Raji (cell line): Measurements from ENCODE around the gene TBX21.

Experiments
- POLR2A ChIP-seq: IDR thresholded peaks from 2 replicates; pipeline ENCODE4 v1.6.1; 2011; ENCODE audit warnings: low read depth, low read length, control low read depth; ENCODE audit not compliant: insufficient read depth

TBX21 gene

DNA sequence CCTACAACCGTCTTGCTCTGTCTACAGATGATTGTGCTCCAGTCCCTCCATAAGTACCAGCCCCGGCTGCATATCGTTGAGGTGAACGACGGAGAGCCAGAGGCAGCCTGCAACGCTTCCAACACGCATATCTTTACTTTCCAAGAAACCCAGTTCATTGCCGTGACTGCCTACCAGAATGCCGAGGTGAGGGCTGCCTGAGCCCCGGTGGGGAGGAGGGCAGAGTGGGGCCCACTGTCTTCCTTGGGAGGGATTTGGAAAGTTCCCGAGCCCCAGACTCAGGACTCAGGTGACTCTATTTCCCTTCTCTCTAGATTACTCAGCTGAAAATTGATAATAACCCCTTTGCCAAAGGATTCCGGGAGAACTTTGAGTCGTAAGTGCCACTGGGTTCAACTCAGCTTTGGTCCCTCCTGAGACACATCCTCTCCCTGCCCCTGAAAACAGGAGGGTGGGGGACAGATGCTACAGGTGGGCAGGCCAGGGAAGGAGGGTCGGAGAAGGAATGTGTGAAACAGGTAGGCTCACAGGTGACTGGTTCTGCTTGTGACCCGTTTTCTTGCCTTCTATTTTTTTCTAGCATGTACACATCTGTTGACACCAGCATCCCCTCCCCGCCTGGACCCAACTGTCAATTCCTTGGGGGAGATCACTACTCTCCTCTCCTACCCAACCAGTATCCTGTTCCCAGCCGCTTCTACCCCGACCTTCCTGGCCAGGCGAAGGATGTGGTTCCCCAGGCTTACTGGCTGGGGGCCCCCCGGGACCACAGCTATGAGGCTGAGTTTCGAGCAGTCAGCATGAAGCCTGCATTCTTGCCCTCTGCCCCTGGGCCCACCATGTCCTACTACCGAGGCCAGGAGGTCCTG, 11.4 kb downstream of the TBX21 start:
- TF ChIP-seq POLR2A: no peak

DNA sequence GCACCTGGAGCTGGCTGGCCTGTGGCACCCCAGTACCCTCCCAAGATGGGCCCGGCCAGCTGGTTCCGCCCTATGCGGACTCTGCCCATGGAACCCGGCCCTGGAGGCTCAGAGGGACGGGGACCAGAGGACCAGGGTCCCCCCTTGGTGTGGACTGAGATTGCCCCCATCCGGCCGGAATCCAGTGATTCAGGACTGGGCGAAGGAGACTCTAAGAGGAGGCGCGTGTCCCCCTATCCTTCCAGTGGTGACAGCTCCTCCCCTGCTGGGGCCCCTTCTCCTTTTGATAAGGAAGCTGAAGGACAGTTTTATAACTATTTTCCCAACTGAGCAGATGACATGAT, 12.0 kb downstream of the TBX21 start:
- TF ChIP-seq POLR2A: no peak

DNA sequence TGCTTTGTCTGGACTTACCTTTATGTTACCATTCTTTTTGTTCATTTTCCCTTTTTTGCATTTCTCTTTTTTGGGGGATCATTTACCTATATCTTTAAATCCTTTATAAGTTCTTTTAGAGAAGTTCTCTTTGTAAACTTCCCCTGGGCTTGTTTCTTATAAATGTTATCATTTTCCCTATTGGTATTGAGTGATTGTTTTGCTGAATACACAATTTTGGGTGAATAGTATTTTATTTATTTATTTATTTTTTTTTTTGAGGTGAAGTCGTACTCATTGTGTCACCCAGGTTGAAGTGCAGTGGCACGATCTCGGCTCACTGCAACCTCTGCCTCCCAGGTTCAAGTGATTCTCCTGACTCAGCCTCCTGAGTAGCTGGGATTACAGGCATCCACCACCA, 18.4 kb downstream of the TBX21 start:
- no peak for TF ChIP-seq POLR2A

DNA sequence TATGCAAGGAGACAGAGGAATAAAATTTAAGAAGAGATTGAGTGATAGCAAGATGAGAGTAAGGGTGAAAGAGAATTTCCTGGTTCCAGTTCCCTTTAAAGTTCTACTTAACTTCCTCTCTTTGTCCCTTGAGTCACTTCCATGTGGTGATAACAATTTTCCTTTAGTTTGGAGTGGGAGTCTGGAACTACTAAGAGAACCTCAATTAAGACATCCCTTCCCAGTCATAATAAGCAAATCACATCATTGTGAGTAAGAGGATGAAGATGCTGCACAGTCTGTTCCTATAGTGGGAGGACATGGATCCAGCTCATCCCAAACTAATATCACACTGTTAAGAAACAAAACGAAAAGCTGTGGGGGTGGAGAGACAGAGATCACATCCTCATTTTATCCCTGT, 24.4 kb downstream of the TBX21 start:
- no peak for TF ChIP-seq POLR2A

DNA sequence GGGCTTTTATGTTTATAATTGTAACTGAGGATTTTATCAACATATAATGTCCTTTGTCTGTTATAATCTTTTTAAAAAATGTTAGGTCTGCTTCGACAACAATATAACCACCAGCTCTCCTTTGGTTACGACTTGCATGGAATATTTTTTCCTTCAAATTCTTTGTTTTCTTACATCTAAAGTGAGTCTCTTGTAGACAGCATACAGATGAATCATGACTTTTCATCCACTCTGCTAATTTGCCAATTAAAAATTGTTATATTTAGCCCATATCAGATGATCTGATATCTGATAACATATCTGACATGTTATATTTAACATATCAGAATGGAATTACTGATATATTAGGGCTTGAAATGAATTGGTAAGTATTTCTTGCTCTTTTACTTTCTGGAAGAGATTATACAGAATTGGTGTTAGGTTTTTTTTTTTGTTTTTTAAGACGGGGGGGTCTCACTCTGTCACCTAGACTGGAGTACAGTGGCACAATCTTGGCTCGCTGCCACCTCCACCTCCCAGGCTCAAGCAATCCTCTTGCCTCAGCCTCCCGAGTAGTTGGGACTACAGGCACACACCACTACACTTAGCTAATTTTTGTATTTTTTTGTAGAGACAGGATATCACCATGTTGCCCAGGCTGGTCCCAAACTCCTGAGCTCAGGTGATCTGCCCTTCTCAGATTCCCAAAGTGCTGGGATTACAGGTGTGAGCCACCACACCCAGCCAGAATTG, 27.5 kb downstream of the TBX21 start:
- no peak for TF ChIP-seq POLR2A

DNA sequence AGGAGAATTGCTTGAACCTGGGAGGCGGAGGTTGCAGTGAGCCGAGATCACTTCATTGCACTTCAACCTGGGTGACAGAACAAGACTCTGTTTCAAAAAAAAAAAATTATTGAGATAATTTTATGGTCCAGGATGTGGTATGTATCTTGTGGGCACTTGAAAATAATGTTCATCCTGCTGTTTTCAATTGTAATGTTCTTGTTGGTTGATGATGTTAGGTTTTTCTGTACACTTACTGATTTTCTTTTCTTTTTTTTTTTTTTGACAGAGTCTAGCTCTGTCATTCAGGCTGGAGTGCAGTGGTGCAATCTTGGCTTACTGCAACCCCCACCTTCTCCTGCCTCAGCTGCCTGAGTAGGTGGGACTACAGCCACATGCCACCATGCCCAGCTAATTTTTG, 29.7 kb downstream of the TBX21 start:
- TF ChIP-seq POLR2A: no peak

DNA sequence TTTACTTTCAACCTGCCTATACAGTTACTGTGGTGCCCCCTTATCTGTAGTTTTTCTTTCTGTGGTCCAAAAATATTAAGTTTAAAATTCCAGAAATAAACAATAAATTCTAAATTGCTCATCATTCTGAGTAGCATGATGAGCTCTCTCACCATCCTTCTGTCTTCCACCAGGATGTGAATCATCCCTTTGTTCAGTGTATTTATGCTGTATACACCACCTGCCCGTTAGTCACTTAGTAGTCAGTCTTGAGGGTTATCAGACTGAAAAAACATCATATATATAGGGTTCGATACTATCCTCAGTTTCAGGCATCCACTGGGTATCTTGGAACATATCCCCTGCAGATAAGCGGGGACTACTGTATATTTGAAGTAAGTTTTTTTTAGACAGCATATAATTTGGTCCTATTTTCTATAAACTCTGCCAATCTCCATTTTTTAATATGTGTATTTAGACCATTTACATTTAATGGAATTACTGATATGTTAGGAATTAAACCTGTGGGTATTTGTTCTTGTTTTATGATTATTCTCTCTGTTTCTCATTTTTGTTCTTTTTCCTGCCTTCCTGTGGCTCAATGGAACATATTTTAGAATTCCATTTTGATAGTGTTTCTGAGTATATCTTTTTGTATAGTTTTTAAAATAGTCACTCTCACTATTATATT, 31.0 kb downstream of the TBX21 start:
- TF ChIP-seq POLR2A: no peak

DNA sequence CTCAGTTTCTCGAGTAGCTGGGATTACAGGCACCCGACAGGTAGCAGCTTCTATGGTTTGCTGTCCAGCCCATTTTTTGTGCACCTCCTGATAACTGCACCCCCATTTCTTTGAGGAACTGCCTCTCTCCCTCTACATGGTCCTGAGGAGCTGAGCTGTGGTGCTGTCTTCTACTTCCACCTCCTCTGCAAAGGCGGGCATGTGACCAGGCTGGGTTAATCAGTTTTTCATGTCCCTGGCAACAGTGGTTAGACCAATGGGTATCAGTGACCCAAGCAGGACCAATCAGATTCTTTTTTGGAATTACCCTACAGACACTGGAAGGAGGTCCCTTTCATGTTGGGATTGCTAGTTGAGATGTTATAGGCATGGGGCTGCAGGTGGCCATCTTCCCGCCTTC, 41.3 kb downstream of the TBX21 start:
- TF ChIP-seq POLR2A: no peak

DNA sequence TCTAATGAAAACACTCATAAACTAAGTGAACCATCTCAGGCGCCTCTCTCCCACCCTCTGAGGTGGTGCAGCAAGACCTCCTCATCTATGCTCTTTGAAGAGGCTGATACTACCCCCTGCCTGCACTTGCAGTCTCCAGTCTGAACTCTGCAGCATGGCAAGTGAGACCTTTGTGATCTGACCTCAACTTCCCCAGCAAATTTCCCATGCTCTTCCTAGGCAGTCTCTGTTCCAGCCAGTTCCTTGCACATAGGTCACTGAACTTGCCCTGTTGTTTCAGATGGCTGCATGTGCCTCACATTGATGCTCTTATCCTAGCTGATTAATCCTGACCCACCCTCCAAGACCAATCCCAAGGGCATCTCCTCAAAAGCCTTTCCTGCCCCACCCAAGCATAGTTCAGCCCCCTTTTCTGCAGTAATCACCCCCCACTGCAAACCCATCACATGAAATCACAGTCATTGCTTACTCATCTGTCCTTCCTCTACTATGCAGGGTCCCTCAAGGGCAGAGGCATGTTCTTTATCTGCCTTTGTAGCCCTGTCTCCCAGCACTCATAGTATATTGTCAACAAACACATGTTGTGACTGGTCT, 42.0 kb downstream of the TBX21 start:
- TF ChIP-seq POLR2A: no peak

DNA sequence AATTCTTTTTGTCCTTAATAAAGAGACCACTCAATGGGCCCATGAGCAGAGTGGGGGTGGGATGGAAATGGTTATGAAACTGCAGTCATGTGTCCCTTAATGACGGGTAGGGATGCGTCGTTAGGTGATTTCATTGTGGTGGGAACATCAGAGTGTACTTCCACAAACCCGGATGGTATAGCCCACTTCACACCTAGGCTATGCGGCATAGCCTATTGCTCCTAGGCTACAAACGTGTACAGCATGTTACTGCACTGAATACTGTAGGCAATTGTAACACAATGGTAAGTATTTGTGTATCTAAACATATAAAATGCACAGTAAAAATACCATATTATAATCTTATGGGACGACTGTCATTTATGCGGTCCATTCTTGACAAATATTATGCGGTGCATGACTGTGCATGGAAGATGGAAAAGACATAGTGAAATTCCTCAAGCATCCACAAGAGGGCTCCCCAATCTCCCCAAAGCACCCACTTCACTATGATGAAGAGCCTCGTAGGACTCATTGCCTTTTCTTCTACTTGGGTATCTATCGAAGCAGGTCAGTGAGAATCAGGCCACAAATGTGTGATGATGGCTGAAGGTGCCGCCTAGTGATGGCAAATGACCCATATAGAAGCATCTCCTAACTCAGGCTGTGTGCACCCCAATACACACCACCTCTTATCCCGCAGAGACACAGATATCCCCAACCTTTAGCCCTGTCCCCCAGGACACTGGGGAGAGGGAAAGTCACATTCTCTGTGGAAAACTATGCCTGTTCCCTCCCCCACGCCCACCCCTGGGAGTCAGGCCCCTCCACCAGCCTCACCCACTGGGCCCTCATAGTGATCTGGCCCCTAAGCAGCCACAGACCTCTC, 43.5 kb downstream of the TBX21 start:
- TF ChIP-seq POLR2A: no peak

DNA sequence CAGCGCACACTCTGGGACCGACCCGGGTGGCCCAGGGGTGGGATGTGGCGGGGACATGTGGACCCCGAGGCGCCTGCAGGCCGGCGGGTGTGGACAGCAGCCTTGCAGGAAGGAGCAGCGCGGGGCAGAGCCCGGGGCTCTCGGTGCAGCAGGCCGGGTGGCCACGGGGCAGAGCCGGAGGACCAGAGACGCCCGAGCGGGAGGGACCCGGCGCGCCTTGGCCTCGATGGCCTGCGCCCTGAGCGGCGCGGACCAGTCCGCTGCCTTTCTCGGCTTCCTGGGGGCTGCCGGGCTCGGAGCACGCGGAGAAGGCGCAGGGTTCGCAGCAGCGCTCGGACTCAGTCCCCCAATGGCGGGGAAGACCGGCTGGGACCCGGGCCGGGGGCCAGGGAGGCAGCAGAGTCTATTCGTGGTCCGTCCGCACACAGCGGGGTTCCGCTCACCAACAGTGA, 45.2 kb downstream of the TBX21 start:
- no peak for TF ChIP-seq POLR2A

DNA sequence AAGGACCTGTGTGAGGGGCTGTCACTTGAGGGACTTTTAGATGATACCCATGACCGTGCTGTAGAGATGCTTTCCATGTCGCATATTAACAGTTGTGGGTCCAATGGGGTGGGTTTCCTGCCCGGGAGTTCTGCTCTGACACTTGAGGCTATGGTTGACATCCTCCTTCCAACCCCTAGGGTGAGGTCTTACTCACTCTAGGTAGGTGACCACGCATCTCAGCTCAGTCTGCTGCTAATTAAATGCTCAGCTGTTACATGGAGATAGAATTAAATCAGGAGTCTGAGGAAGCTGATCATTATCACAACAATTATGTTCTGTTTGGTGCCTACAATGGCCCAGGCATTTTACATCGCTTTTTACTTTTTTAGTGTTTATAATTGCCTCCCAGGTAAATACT, 48.4 kb downstream of the TBX21 start:
- TF ChIP-seq POLR2A: no peak

DNA sequence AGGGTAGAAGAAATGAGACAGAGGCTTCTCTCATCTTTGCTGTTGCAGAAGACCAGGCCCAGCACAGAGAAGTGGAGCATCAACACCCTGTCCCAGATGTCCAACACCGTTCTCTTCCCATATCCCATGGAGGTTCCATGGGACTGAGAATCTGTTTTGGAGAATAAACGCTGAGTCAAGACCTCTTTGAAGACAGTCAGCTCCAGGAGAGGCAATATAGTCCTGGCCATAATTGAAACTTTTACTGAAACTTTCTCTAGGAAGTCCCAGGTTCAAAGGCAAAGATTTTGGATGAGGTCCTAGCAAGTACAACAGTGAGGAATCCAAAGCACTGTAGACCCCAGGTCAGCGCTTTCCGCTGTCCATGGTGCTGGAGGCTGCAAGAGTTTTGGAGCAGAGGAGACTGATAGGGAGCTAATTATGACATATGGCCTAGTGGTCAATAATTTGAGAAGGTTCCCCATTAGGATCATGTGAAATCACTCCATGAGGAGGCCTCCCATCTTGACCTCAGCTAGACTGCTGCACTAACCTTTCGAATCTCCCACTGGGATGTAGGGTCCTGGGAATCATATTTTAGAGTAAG, 52.6 kb downstream of the TBX21 start:
- no peak for TF ChIP-seq POLR2A
